GM19351 (cell line): ENCODE data around the gene UNC5C.
A peak's percentile ranks its signal among the peaks of the same experiment; 100 is the strongest.

ENCODE experiments used
- ATAC-seq: cut with Tn5 transposase; IDR thresholded peaks from one replicate; pipeline ENCODE4 v1.9.1; 2021; ENCODE audit warnings: mild to moderate bottlenecking, moderate library complexity; ENCODE audit not compliant: unreplicated experiment

Gene UNC5C

DNA sequence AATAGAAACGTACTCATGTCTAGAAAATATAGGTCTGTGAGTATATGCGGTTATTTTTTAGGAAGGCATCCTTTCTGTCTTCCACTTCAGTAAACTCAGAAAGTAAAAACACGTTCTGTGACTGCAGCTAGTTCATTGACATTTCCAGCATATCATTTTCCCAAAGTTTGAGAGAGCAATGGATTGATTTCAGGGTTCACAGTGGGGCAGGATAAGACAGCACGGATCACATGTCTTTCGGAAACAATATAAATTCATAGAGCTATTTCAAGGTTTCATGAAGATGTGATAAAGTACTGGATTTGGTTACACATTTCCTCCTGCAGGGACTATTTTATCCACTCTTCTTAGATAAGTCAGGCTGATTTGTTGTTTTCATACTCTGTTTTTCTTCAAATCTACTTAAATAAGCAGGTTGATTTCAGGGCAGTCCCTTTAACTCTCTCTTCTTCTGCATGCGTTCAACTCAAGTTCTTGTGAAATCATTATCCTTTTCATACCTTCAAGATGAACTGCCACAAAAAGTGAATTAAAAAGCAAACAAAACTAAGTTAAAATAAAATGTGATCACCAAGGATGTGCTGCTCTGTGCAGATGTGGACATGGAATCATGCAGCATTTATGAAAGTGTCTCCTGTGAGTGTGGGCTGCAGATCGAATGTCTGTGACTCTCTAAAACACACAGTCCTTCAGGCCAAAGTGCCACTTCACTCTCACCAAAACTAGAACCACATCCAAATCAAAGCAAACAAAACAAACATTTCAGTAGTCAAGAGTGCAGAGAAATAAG is 187.7 kb downstream of the UNC5C start:
- no peak for ATAC-seq

DNA sequence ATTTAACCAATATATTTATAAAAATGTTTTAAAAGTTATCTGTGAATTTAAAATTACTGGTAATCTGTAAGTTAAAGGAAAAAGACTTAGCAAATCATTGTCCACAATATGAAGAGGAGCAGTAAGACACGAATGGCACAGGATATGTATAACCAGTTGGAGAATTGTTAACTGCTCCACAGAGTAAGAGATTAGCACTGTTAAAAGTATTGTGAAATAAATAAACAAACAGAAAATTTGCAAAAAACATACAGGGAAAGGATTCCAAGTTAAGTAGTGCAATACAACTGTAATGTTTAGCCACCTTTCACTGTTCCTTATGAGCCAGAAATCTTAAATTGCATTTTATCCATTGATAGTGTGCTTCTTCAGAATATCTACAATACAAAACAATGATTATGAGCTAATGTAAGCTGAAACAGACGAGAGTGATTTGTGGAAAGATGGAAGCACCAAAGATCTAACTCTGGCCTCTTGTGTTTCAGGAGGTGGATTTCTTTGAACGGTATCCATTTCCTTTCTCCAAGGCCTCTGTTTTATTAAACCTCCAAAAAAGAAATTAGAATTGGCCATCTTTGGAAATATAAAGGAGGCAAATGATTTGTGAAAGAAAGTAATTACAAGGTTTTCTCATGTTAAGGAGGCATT is 188.4 kb downstream of the UNC5C start:
- no peak for ATAC-seq

DNA sequence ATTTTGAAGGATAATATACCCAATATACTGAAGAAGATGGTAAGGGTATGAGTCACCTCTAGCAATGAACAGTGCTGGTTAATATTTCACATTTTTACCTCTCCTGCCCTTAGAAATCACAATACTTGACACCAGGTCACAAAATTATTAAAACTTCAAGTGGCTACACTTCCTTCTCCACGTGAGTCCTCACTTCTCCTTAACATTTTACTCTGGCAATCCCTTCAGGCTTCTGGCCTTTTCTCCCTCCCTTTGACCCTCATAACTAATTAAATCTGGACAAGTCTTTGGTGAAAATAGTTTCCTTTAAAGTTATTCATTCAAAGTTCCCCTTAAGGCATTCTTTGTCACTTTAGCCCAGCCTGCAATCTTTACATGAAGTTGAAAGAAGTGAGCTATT is 190.4 kb downstream of the UNC5C start:
- no peak for ATAC-seq

DNA sequence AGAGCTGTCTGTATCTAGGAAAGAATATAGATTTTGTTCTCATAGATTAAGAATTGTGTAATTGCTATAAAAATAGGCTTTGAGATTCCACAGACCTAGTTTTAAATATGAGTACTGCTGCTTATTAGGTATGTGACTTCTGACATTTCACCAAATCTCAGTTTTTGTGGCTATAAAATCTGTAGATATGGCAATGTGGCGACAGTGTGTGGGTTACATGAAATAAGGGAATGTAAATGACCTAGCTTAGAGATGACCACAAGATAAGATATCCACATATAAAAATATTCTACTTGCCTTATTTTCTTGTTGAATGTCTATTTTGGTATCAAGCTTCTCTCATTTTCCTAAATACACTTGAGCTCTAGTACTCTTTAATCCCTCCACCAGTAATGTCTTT is 193.8 kb downstream of the UNC5C start:
- no peak for ATAC-seq

DNA sequence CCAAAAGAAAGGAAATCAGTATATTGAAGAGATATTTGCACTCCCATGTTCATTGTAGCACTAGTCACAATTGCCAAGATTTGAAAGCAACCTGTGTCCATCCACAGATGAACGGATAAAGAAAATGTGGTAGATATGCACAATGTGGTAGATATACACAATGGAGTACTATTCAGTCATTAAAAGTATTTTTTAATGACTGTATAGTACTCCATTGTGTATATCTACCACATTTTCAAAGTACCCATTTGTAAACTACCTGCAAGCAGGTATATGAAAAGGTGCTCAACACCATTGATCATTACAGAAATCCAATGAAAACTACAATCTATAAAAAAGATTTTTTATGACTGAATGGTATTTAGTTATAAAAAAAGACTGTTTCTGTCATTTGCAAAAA is 200.4 kb downstream of the UNC5C start:
- no peak for ATAC-seq

DNA sequence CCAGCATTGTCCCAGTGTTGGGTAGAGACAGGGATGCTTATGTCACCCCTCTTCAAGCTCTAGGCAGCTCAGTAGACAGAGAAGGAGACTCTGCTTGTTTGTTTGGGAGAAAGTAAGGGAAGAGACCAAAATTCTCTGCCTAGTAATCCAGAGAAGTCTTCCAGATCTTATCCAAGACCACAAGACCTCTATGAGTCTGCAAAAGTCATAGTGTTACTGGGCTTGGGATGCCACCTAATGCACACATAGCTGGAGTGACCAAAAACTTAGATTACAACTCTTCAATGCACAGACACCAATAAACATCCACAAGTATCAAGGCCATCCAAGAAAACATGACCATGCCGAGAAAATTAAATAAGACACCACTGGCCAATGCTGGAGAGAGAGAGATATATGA is 205.5 kb downstream of the UNC5C start:
- no peak for ATAC-seq

DNA sequence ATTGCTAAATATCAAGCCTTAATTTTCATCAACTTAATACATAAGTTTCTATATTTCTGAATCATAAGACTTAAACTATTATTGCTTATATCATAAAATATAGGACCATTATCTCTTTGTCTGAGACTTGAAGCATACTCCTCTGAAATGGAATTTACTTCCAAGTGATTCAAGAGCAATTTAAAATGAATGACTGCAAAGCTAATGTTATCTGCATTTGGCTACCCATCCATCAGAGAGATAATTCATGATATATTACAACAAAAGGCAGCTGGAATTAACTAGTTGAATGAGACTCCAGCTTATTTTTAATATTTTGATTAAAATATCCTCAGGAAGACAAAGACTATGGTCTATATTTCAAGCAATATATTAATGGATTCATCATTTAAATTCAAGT is 208.6 kb downstream of the UNC5C start:
- no peak for ATAC-seq

DNA sequence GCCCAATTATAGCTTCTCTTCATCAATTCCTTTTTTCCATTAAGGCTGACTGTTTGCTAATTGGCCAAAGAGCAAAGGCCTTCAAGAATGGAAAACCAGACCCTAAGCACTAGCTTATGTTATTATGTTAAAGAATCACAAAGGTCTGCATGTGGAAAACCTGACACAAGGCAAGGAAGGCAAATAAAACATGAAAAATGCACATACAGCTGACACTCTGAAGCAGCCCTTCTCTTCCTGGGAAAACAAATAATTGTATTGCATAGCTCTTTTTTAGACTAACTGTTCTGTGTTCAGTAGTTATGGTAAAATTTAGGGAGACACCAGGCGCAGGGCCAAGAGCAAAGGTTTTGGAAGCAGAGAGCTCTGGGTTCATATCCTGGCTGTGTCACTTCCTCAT is 223.1 kb downstream of the UNC5C start:
- ATAC-seq, result no peak

DNA sequence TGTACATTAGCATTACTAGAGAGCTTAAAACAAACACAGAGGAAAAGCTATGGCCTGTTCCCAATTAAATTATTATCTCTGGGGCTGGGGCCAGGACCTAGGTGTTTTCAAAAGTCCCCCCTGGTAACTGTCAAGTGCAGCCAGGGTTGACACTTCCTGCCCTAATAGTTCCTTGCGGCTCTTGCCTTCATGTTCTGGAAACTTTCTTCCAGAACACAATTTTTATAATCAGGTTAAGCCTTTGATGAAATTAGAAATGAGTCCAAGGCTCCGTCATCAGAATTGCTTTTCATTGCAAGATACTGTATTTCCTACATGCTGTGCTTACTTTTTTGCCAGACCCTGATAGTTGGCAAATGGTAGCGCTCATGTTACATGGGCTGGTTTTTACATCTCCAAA is 229.6 kb downstream of the UNC5C start:
- no peak for ATAC-seq

DNA sequence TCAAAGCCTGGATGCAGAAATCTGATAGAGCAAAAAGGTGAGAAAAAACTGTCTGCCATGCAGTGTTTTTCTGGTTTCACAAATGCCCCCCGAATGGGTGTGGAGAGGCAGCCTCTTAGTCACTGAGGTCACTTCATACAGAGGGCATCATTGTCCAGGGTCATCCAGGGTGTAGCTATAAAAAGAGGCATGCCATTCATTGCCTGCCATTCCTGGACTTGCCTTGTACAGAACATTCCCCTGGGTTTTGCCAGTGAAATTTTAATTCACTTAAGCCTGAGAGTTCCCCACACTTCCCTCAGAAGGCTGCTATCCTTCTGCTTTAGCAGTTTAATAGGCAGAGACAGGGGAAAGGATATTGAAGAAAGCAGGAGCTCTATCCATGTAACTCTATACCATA is 230.3 kb downstream of the UNC5C start:
- no peak for ATAC-seq

DNA sequence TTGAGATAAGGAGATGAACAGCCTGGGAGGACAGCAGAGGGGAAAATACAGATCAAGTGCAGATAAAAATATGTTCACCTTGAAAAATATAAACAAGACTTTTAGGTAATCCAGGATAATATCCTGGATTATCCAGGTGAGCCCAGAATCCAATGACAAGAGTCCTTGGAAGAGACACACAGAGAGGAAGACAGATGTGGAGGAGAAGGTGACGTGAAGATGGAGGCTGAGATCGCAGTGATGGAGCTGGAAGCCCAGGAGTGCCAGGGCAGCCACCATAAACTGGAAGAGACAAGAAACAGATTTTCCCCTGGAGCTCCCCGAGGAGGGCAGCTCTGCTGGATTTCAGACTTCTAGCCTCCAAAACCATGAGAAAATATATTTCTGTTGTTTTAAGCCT is 230.7 kb downstream of the UNC5C start:
- no peak for ATAC-seq

DNA sequence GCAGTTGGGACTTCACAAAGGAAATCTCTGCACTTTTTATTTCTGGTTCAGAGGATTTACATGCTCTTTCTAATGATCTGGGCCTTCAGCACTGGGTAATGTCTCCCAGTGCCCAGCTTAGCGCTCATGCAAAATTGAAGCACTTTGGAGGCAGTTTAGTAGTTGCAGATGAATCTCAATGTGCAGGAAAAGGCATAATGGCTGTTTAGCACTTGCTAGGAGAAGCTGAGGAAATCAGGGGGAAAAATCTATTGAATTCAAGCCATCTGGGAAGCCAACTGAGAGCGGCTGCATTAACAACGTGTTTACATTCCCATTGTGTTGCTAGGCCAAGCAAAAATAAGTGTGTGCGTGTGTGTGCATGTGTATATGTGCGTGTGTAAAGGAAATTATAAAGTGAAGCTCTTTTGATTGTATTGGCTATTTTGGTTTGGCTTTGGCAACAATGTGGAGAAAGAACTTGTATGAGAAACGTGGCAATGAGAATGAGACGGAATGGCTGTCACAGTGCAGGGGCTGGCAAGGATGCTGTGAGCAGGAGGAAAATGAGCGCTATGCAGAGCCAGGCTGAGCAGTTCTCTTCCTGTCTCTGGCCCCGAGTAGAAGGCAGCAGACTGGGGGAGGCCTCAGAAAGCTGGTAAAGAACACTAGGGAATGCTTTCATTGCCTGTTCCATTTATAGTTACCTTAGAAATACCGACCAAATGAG is 231.5 kb downstream of the UNC5C start:
- ATAC-seq, result no peak

DNA sequence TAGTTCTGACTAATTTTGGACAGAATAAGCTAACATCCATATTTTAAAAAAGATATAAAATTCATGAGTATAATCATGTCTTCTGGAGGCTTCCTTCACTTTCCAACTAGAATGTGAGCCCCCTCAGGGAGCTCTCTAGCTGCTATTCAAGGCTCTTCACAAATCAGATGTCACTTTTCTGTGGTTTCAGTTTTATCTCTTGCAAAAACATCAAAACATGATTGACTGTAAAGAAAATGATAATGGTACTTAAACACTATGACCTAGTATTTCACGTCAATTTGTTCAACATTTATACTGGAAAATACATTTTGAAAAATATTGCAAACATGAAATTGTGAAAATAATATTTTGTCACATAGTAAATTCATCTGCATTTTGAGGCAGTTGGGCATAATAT is 234.2 kb downstream of the UNC5C start:
- ATAC-seq, result no peak

DNA sequence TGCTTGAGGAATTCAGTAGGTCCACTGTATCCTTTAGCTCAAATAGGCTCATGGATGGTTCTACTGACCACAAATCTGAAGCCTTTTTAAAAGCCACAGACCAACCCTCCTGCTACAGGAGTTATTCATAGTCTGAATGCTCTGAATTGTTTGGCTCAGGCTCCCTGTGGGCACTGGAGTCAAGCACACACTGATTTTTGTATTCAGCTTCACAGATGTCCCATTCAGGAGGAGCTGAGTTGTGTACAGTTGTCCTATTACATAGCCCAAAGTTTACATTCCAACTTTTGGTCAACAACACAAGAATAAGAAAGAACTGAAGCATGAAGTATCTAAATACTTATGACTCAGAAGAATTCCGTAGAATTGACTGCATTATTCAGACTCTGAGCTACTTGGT is 243.9 kb downstream of the UNC5C start:
- ATAC-seq, result no peak

DNA sequence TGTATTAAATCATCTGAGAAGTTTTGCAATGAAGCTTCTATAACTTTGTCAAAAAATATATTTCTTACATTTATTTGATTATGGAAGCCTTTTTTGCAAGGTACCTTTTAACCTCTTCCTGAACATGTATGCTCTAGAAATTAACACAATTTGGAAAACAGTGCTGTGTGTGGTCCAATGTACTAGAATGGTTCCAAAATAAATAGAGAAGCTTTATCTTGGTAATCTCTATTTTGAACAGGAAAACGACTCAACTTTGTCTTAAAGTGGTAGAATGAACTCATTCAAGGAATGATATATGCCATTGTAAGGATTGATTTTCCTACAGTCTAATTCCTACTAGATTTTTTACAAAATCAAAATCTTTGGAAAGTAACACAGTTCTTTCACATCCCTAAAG is 248.5 kb downstream of the UNC5C start:
- ATAC-seq, result no peak

DNA sequence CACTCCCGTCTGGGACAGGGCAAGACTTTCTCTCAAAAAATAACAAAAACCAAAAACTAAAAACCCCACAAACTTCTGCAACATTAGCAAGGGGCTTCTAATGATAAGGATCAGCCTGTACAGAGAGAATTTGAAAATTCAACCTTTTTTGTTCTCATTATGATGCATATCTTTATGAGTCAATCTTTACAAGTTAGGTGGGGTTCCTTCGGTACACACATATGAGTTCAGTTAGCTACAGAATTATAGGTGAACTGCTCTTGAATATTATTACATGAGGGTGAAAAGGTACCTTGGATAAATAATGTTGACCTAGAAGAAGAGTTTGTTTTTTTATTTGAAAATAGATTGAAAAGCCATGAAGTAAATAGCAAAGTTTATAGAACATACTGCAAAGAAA is 252.7 kb downstream of the UNC5C start:
- no peak for ATAC-seq

DNA sequence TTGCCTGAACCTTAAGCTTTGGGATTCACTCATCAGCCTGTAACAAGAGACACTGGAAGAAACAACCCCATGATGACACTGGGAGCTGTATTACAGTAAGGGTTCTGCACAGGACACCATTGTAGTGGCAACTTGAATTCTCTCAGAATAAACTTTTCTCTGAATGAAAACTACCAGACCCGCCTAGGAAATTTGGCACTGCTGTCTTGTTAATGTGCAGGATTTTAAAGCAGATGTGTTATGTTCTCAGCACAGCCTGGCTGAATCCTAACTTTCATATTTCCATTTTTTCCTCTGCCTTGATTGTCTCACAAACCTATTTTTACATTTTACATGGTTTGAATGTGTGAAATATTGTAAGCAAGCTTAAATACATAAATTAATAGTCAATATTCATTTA is 253.6 kb downstream of the UNC5C start:
- no peak for ATAC-seq

DNA sequence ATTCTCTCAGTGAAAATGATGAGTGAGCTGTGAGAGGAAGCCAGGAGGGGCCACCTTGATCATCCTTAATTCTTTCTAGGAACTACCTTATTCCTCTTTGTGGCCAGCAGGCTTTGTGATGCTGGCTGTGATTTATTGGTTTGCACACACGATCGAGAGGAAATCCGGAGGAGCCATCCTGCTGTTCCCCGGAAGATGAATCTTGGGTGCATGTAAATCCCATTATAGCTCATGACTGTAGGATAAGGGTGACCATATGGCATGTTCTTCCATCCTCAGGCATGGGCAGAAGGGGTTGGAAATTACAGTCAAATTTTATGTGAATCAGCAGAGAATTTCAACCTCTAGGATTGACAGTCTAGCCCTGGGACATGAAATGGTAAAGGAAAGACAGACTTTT is 254.5 kb downstream of the UNC5C start:
- no peak for ATAC-seq

DNA sequence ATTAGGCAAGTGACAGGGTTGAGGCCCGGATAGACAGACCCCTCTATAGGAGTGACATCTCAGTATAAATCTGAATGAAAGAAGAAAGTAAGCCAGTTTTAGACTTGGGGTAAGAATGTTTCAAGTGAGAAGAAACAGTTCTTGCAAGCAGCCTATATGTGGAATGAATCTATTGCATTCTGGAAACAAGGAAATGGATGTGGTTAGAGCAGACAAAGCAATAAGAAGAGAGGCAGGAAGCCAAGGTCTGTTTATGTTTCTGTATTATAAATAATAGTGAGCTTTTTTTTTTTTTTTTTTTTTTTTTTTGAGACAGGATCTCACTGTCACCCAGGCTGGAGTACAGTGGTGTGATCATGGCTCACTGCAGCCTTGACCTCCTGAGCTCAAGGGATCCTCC is 255.8 kb downstream of the UNC5C start:
- ATAC-seq, result no peak

DNA sequence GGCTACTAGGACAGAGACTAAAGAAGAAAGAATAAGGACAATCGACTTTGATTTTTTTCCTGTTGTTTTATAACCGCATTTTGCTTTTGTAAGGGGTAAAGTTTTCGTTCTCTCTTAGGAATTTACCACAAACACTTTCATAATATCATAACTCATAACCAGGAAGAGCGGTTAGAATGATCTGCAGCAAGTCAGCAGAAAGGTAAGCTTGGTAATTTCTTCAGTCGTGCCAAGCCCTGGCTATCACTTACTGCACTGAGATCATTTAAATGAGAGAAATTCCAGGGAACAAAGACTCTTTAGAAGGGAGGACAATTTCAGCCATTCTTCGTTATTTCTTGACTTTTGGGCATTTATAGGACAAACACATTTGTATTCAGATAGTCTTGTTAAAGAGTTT is 258.1 kb downstream of the UNC5C start:
- ATAC-seq, result peak; percentile 36

DNA sequence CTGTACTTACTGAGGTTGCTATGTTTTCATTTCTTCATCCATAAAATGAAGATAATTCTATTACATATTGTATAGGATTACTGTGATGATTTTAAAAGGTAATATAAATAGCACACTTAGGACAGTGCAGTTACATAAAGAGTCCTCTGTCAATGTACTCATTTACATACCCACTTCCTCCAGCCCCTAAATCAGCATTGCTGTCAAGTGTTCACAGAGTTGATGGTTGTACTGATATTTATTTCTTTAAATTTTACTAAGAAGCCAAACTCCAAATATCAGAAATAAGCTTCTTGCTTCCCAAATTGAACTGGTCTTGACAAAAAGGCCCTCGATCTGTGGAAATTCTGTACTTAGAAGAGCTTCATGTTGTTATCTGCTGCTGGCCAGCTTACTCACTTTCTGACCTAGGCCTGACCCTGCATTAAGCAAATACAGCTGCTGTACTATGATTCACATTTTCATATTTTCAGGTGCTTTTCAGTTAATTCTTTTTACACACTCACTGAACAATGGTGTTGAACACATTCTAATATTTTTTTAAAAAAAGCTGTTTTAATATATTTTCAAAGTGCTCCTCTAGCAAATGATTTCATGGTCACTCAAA is 259.6 kb downstream of the UNC5C start:
- ATAC-seq, result peak; percentile 57

DNA sequence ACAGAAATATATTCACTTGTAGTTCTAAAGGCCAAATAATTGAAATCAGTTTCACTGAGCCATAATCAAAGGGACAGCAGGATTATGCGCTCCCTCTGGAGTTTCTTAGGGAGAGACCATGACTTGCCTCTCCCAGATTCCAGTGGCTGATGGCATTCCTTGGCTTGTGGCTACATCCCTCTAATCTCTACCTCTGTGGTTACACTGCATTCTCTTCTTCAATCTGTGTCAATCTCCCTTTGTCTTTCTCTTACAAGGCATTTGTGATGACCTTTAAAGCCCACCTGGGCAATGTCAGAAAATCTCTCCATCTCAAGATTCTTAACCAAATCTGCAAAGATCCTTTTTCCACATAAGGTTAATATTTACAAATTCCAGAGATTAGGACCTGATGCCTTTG is 260.2 kb downstream of the UNC5C start:
- no peak for ATAC-seq
